PC-3 (cell line): ENCODE results near the gene PXN.

Source experiments
- EZH2 ChIP-seq: fragments of 300-600 bp; sonication (generic); IDR thresholded peaks from one replicate; pipeline ENCODE4 v1.6.1; 2017; ENCODE audit warnings: antibody characterized with exemption, mild to moderate bottlenecking, low read length; ENCODE audit not compliant: unreplicated experiment
- EZH2phosphoT487 ChIP-seq: fragments of 300-600 bp; sonication (generic); IDR thresholded peaks from 2 replicates; pipeline ENCODE4 v1.6.1; 2018; ENCODE audit warnings: mild to moderate bottlenecking, antibody characterized with exemption, low read length, borderline replicate concordance
- TF ChIP-seq, protein P1 (sequence below): fragments of 300-600 bp; sonication (generic); conservative IDR thresholded peaks from 2 replicates; pipeline ENCODE4 v1.5.1; 2017; ENCODE audit warnings: antibody characterized with exemption, low read depth, mild to moderate bottlenecking, low read length

DNA sequence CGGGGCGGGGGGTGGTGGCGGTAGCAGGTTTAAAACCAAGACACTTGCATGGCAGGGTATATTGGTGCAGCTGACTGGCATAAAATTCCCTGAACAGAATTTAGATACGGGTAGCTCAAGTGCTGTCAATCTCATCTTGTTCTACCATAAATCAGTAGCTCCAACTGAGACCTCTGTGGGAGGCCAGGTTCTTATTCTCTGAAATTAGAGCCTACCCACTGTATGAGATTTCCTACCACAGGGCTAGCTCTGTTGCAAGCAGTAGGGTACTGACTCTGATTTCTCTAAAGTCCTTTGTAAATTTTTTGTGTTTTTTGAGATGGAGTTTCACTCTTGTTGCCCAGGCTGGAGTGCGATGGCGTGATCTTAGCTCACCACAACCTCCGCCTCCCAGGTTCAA, 61.4 kb downstream of the PXN start:
- TF ChIP-seq EZH2 (no peak), EZH2phosphoT487 (no peak)
- TF ChIP-seq, protein P1, sequence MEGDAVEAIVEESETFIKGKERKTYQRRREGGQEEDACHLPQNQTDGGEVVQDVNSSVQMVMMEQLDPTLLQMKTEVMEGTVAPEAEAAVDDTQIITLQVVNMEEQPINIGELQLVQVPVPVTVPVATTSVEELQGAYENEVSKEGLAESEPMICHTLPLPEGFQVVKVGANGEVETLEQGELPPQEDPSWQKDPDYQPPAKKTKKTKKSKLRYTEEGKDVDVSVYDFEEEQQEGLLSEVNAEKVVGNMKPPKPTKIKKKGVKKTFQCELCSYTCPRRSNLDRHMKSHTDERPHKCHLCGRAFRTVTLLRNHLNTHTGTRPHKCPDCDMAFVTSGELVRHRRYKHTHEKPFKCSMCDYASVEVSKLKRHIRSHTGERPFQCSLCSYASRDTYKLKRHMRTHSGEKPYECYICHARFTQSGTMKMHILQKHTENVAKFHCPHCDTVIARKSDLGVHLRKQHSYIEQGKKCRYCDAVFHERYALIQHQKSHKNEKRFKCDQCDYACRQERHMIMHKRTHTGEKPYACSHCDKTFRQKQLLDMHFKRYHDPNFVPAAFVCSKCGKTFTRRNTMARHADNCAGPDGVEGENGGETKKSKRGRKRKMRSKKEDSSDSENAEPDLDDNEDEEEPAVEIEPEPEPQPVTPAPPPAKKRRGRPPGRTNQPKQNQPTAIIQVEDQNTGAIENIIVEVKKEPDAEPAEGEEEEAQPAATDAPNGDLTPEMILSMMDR: no peak
